GM12873 (cell line): Measurements from ENCODE around the gene IGFL4.

Experiments
- CTCF ChIP-seq: IDR thresholded peaks from 2 replicates; pipeline ENCODE4 v1.5.1; 2012; ENCODE audit warnings: low read depth, mild to moderate bottlenecking, moderate library complexity, low read length, control low read depth; ENCODE audit not compliant: insufficient read depth; ENCODE audit errors: missing control alignments

IGFL4 gene

DNA sequence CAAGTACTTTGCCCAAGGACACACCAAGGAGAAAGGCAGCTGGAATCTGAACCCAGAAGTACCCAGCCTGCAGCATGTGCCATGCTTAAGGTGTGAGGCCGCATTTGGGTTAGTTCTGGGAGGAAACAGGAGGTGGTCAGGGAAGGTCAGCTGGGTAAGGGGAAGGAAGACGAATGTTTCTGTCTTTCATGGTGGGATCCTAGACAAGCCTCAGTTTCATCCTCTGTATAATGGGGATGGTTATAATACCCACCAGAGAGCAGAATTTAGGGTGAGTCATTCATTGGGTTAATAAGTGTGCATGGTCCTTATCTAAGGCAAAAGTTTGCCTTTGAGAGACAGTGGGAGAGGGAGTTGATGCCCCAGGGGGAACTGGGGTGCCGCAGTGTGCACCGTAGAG lies 42.0 kb downstream of the IGFL4 start:
- no peak for TF ChIP-seq CTCF

GRCh38 chr19:45996933-45997332 lies 43.9 kb downstream of the IGFL4 start:
- TF ChIP-seq CTCF = no peak

DNA sequence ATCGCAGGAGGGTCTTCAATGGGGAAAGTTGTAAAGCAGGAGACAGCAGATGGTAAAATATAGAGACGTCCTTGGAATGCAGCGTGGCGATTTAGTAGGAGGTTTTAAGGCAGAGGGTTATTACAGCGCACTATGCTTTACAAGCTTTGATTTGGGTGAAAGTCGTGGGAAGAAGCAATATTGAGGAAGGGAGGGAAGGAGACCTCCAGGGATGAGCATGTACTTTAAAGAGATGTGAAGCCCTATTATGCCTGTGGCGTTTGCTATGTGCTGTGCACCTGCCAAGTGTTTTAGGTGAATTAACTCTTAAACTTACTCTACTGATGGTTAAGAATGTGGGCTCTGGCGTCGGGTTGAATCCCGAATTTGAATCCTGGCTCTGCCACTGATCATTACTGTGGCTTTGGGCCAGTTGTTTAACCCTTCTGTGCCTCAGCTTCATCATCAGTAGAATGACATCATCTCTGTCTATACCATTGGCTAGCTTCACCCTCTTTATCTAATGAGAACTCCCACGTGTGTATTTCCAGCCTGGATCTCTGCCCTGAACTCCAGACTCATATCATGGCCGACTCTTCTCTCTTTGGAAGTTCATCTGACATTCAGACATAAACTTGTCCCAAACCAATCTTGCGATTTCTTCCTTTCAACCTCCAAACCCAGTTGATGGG lies 45.0 kb downstream of the IGFL4 start:
- no peak for TF ChIP-seq CTCF

- TF ChIP-seq CTCF = no peak
These were observed 45.6 kb downstream of the IGFL4 start, which contains the start of gene CCDC61 for GRCh38 chr19:45994998-45995714. Gene CCDC61 (plus strand): TSS chr19:45995467. CDS start chr19:46003019, 7,552 bp downstream.

DNA sequence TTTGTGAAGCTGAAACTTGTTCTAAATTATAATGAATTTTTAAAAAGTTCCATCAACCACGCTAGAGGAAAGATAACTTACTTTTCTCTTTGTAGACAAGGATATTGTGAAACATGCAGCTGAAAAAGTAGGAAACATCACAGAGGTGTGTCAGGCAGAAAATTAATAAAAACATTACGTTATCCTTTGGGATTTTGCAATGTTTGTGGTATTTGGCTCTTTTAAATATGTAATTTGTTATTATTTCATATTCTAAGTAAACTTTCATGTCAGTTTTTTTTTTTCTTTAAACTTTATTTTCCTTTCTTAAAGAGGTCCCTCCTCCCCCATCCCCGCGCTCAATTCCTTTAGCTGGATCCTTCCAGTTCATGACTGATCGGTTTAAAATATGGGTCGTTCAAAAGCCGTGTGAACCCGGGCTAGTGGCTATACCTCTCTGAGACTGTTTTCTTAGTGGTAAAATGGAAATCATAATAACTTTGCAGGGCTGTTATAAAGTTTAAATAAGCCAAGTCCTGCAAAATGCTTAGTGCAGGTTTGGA lies 46.3 kb downstream of the IGFL4 start:
- no peak for TF ChIP-seq CTCF

DNA sequence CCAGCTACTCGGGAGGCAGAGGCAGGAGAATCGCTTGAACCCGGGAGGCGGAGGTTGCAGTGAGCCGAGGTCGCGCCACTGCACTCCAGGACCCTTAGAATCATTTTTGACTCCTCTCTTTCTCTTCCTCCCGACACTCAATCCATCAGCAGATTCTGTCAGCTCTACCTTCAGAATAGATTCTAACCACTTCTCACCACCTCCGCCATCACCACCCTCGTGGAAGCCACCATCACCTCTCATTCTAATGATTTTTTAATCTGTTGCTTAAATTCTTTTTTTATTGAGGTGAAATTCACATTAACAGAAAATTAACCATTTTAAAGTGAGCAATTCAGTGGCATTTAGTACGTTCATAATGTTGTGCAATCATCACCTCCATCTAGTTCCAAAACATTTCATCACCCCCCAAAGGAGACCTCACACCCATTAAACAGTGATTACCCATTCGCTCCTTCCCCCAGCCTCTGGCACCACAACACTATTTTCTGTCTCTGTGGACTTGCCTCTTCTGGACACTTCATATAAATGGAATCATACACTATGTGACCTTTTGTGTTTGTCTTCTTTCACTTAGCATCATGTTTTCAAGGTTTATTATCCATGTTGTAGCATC lies 50.6 kb downstream of the IGFL4 start:
- no peak for TF ChIP-seq CTCF
